Testis (tissue), 3 donors: ENCODE results near the gene LMOD2. TPM values are rescaled to one million over a fixed set of nuclear protein-coding genes. Genes with fewer than 3 reads are reported as not detected.

Experiments used
- DNase-seq: peaks from one replicate; pipeline ENCODE4 v3.0.0-alpha.2; 2019
- H3K27ac ChIP-seq, 2 donors: fragments of 200-600 bp; sonication (generic); one replicate each; pipeline ENCODE4 v1.5.1; 2019
- H3K27me3 ChIP-seq: fragments of 200-600 bp; sonication (generic); one replicate; pipeline ENCODE4 v1.5.1; 2019
- H3K36me3 ChIP-seq: fragments of 200-600 bp; sonication (generic); one replicate; pipeline ENCODE4 v1.5.1; 2017; ENCODE audit warnings: low read depth; ENCODE audit errors: missing control alignments
- H3K4me1 ChIP-seq: fragments of 200-600 bp; sonication (generic); one replicate; pipeline ENCODE4 v1.5.1; 2019
- H3K4me3 ChIP-seq, 2 donors: fragments of 200-600 bp; sonication (generic); one replicate each; pipeline ENCODE4 v1.5.1; 2017 to 2019
- H3K9me3 ChIP-seq: fragments of 200-600 bp; sonication (generic); one replicate; pipeline ENCODE4 v1.5.1; 2017
- POLR2A ChIP-seq: fragments of 450-650 bp; IDR thresholded peaks from one replicate; pipeline ENCODE4 v1.6.1; 2017; ENCODE audit warnings: antibody characterized with exemption, mild to moderate bottlenecking, moderate library complexity
- WGBS, 2 donors: methylation state at CpG; one replicate each; pipeline ENCODE4 v1.1.5; 2018; 5-methylcytosine and 5-hydroxymethylcytosine counted together
- intact Hi-C: fragments of 100-400 bp; cut with DNase I; formaldehyde crosslinking; loops from one replicate; pipeline ENCODE4 v1.15.1; 2023; ENCODE audit warnings: low total_unique reads
- polyA plus RNA-seq: library from polyadenylated mRNA; stranded (reverse); fragments of 350-450 nt; fragmentation: Illumina TruSeq; extraction: RNeasy Lipid Tissue Mini Kit (QIAGEN cat#74804); gene quantifications from one replicate; pipeline ENCODE4 v1.2.3, GENCODE V29; 2014; ENCODE audit warnings: low read depth, low replicate concordance; ENCODE audit not compliant: insufficient read depth
- total RNA-seq, 2 donors: library from RNA; depleted of rRNA; stranded (reverse); fragments of >200 nt; gene quantifications; one replicate each; pipeline ENCODE4 v1.2.3, GENCODE V29; 2016
- TF ChIP-seq, protein P1 (sequence below), 3 experiments: fragments of 450-650 bp in 2 of 3; fragments of 200-600 bp in 1 of 3; sonication (generic) in 1 of 3; IDR thresholded peaks; one replicate each; pipeline ENCODE4 v1.5.1; 2016 to 2019; ENCODE audit warnings: antibody characterized with exemption in 3 of 3, mild to moderate bottlenecking in 2 of 3, moderate library complexity in 1 of 3

The LMOD2 gene
- total and polyA plus RNA-seq, 3 donors from 2014 or later: 0.19 to 3.6 (median 0.39) TPM

DNA sequence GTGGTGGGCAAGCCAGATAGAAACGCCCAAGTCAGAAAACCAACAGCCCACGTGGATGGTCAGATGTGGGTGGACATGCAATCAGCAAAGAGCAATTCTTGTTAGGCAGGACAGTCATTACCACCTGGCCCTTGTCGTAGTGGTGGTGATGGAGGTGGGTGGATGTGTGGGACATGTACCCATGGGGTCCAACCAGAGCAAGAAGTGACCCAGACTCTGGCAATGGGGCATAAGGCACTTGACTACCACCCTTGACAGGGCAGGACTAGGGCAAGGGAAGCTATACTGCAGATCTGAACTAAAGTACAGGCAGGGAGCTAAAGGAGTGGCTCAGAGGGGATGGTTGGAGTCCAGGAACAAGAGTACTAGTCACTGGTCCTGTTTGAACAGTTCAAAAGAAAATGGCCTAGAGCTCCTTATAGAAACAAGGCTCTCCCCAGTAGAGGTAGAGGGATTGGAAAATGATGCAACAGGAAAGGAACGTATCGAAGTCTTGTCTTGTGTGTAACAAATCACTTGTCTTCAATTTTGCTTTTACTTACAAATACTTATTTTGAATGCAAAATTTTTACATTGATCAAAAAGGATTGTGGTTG lies 17.6 kb downstream of the LMOD2 start:
- no peak overlapping the region for H3K4me3 ChIP-seq
- H3K9me3 ChIP-seq: no peaks in the 10 kb centered on the region
- 81 to 91% methylated on average over 4 to 5 of the region's 5 CpGs for WGBS, 2 donors
- no peaks in the 10 kb centered on the region for H3K4me1 ChIP-seq
- TF ChIP-seq POLR2A: no peak
- H3K27me3 ChIP-seq: no peaks in the 10 kb centered on the region
- H3K27ac ChIP-seq: no peak overlapping the region
- DNase-seq: no peak
- intact Hi-C loops: no loop called here
- H3K36me3 ChIP-seq: no peaks in the 10 kb centered on the region

- DNase-seq: no peak
- H3K36me3 ChIP-seq: no peaks in the 10 kb centered on the region
- no peak for TF ChIP-seq POLR2A
- TF ChIP-seq, protein P1, sequence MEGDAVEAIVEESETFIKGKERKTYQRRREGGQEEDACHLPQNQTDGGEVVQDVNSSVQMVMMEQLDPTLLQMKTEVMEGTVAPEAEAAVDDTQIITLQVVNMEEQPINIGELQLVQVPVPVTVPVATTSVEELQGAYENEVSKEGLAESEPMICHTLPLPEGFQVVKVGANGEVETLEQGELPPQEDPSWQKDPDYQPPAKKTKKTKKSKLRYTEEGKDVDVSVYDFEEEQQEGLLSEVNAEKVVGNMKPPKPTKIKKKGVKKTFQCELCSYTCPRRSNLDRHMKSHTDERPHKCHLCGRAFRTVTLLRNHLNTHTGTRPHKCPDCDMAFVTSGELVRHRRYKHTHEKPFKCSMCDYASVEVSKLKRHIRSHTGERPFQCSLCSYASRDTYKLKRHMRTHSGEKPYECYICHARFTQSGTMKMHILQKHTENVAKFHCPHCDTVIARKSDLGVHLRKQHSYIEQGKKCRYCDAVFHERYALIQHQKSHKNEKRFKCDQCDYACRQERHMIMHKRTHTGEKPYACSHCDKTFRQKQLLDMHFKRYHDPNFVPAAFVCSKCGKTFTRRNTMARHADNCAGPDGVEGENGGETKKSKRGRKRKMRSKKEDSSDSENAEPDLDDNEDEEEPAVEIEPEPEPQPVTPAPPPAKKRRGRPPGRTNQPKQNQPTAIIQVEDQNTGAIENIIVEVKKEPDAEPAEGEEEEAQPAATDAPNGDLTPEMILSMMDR (IDR thresholded peaks at IDR 0.05): no peak
- H3K27ac ChIP-seq: no peak overlapping the region
- H3K4me1 ChIP-seq: no peaks in the 10 kb centered on the region
- intact Hi-C loops: no loop called here
- WGBS, 2 donors: 74 to 80% methylated on average over 3 of the region's 3 CpGs
- H3K27me3 ChIP-seq: no peaks in the 10 kb centered on the region
- H3K4me3 ChIP-seq: no peak overlapping the region
- no peaks in the 10 kb centered on the region for H3K9me3 ChIP-seq
Observed at GRCh38 chr7:123673752-123674398, 18.2 kb downstream of the LMOD2 start.

GRCh38 chr7:123674399-123675180 lies 18.9 kb downstream of the LMOD2 start:
- no peaks in the 10 kb centered on the region for H3K36me3 ChIP-seq
- intact Hi-C loops: no loop called here
- TF ChIP-seq, protein P1 (IDR thresholded peaks at IDR 0.05): no peak
- no peak for TF ChIP-seq POLR2A
- WGBS, 2 donors: 29 to 41% methylated on average over 2 of the region's 2 CpGs
- H3K27ac ChIP-seq: no peak overlapping the region
- H3K27me3 ChIP-seq: no peaks in the 10 kb centered on the region
- H3K4me3 ChIP-seq: no peak overlapping the region
- H3K4me1 ChIP-seq: no peaks in the 10 kb centered on the region
- DNase-seq: no peak
- no peaks in the 10 kb centered on the region for H3K9me3 ChIP-seq

GRCh38 chr7:123675181-123675473 lies 19.5 kb downstream of the LMOD2 start:
- intact Hi-C loops: no loop called here

DNA sequence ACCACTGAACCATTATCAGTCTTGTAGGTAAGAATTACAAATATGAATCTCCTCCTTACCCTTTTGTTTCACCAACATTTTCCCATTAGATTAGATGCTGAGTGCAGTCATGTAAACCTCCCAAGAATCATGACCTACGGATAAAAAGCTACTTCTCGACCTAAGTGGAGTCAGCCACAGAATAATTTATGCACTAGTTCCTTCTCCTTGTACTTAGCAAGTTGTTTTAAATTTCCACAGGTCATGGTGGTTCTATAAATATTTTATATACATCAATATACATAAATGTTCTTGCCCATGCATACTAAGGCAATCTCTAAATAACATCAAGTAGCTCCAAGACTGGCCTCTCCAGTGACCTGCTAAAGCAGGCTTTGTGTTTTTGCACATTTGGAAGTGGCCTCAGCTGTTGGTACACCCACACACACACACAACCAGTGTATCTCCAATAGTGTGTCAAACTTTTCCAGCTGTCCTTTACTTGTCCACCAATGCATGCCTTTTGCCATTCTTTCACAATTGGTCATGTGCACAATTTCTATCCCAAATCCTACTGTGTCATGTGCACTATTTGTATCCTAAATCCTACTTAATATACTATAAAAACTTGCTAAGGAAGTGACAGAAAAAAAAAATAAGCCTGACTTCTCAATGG lies 21.5 kb downstream of the LMOD2 start:
- TF ChIP-seq, protein P1 (IDR thresholded peaks at IDR 0.05): no peak
- TF ChIP-seq POLR2A: no peak
- H3K27ac ChIP-seq: no peak overlapping the region
- no peaks in the 10 kb centered on the region for H3K9me3 ChIP-seq
- no peak overlapping the region for H3K4me3 ChIP-seq
- H3K36me3 ChIP-seq: no peaks in the 10 kb centered on the region
- 62 to 82% methylated on average over 2 of the region's 2 CpGs for WGBS, 2 donors
- DNase-seq: no peak
- intact Hi-C loops: no loop called here
- H3K27me3 ChIP-seq: no peaks in the 10 kb centered on the region
- H3K4me1 ChIP-seq: no peaks in the 10 kb centered on the region

More at GRCh38 chr7:123675181-123675473, 19.5 kb downstream of the LMOD2 start:
- Histone ChIP-seq H3K9me3 (no peaks in the 10 kb centered on the region), H3K4me1 (no peaks in the 10 kb centered on the region), H3K4me3 (no peak overlapping the region), H3K27ac (no peak overlapping the region), H3K27me3 (no peaks in the 10 kb centered on the region), H3K36me3 (no peaks in the 10 kb centered on the region)
- no peak for DNase-seq
- TF ChIP-seq, protein P1 (IDR thresholded peaks at IDR 0.05): no peak
- no peak for TF ChIP-seq POLR2A
